ENCODE measurements around the gene CACNA1I.

CACNA1I gene

DNA sequence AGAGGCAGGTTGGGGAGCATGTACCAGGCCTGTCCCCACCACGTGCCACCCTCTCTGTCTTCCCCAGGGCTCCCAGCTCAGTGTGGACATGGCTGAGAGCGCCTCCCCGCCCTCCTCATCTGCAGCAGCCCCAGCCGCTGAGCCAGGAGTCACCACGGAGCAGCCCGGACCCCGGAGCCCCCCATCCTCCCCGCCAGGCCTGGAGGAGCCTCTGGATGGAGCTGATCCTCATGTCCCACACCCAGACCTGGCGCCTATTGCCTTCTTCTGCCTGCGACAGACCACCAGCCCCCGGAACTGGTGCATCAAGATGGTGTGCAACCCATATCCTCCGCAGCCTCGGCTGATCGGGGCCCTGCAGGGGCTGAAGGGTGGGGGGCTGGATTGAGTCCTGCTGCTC, at the start of gene CACNA1I:
Gene CACNA1I (plus strand): TSS at position 89 of the 400 bp plus-strand sequence. CDS start 0 bp downstream, at position 89.
- TF ChIP-seq, protein P1, sequence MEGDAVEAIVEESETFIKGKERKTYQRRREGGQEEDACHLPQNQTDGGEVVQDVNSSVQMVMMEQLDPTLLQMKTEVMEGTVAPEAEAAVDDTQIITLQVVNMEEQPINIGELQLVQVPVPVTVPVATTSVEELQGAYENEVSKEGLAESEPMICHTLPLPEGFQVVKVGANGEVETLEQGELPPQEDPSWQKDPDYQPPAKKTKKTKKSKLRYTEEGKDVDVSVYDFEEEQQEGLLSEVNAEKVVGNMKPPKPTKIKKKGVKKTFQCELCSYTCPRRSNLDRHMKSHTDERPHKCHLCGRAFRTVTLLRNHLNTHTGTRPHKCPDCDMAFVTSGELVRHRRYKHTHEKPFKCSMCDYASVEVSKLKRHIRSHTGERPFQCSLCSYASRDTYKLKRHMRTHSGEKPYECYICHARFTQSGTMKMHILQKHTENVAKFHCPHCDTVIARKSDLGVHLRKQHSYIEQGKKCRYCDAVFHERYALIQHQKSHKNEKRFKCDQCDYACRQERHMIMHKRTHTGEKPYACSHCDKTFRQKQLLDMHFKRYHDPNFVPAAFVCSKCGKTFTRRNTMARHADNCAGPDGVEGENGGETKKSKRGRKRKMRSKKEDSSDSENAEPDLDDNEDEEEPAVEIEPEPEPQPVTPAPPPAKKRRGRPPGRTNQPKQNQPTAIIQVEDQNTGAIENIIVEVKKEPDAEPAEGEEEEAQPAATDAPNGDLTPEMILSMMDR (conservative IDR thresholded peaks at IDR 0.05): no peak
- no peak for TF ChIP-seq ZFX (IDR thresholded peaks at IDR 0.05)
- H3K27ac ChIP-seq: no peak within 1 kb of the TSS

DNA sequence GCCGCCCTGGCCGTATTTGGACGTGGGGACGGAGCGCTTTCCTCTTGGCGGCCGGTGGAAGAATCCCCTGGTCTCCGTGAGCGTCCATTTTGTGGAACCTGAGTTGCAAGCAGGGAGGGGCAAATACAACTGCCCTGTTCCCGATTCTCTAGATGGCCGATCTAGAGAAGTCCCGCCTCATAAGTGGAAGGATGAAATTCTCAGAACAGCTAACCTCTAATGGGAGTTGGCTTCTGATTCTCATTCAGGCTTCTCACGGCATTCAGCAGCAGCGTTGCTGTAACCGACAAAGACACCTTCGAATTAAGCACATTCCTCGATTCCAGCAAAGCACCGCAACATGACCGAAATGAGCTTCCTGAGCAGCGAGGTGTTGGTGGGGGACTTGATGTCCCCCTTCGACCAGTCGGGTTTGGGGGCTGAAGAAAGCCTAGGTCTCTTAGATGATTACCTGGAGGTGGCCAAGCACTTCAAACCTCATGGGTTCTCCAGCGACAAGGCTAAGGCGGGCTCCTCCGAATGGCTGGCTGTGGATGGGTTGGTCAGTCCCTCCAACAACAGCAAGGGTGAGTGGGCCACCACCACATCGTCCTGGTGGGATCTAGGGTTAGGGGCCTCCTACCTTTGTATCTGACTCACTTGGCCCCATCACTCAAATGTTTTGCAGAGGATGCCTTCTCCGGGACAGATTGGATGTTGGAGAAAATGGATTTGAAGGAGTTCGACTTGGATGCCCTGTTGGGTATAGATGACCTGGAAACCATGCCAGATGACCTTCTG, 49.3 kb upstream of the CACNA1I start:
- H3K27ac ChIP-seq: peak overlapping the region; percentile 100

DNA sequence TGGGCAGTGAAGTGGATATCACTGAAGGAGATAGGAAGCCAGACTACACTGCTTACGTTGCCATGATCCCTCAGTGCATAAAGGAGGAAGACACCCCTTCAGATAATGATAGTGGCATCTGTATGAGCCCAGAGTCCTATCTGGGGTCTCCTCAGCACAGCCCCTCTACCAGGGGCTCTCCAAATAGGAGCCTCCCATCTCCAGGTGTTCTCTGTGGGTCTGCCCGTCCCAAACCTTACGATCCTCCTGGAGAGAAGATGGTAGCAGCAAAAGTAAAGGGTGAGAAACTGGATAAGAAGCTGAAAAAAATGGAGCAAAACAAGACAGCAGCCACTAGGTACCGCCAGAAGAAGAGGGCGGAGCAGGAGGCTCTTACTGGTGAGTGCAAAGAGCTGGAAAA, 48.5 kb upstream of the CACNA1I start:
- H3K27ac ChIP-seq: peak overlapping the region; percentile 100

DNA sequence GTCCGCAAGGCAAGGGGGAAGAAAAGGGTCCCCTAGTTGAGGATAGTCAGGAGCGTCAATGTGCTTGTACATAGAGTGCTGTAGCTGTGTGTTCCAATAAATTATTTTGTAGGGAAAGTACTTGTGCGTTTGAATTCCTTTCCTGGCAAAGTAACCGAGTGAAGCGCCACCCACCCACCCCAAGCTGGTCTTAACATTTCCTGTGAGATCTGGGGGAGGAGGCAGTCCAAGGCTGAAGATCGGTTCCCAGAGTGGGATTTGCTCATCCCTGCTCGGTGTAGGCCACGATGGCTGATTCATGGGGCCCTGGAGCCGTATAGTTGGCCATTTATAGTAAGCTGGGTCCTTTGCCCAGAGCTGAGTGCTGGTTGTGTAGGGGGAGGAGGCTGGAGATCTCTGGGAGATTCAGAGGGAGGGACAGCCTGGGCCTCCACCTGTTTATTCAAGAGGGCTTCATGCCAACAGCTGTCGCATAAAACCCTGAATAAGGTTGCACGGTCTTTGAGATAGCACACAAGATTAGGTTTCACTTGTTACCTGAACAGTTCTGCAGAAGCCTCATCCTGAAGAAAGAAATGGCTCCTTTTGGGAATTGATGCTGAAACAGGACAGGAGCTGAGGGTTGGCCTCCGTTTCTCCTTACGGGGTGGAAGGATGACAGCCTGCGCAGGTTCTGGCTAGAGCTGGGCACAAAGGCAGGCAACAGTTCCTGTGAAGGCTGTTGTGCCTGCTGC, 47.8 kb upstream of the CACNA1I start:
- peak overlapping the region; percentile 100 for H3K27ac ChIP-seq
- TF ChIP-seq ZFX (IDR thresholded peaks at IDR 0.05): no peak
- TF ChIP-seq, protein P1 (conservative IDR thresholded peaks at IDR 0.05): no peak

DNA sequence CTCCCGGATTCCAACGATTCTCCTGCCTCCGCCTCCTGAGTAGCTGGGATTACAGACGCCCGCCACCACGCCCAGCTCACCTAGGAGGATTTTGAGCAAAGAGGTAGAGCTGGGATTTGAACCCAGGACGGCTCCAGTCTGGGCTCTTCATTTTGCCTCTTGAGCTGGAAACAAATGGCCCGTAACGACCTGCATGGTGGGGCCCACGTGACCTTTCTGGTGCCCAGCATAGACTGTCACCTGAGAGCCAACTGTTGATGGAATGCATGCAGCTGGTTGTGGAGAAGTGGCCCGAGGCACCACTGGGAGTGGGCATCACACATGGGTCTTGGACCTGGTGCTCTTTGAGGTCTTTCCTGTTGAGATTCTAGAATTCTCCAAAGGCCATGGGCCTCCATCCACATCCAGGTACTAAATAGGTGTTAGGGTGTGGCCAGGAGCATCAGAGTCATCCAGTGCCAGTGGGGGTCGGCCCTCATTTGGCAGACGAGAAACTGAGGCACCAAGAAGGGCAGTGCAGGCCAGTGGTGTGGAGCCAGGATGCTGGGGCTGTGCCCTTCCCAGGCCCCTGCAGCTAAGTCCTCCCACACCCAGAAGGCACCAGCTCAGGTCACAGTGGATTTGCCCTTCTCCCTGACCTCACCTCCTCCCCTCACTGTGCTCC, 46.3 kb upstream of the CACNA1I start:
- H3K27ac ChIP-seq: no peak overlapping the region
- TF ChIP-seq, protein P1 (conservative IDR thresholded peaks at IDR 0.05): no peak
- no peak for TF ChIP-seq ZFX (IDR thresholded peaks at IDR 0.05)

DNA sequence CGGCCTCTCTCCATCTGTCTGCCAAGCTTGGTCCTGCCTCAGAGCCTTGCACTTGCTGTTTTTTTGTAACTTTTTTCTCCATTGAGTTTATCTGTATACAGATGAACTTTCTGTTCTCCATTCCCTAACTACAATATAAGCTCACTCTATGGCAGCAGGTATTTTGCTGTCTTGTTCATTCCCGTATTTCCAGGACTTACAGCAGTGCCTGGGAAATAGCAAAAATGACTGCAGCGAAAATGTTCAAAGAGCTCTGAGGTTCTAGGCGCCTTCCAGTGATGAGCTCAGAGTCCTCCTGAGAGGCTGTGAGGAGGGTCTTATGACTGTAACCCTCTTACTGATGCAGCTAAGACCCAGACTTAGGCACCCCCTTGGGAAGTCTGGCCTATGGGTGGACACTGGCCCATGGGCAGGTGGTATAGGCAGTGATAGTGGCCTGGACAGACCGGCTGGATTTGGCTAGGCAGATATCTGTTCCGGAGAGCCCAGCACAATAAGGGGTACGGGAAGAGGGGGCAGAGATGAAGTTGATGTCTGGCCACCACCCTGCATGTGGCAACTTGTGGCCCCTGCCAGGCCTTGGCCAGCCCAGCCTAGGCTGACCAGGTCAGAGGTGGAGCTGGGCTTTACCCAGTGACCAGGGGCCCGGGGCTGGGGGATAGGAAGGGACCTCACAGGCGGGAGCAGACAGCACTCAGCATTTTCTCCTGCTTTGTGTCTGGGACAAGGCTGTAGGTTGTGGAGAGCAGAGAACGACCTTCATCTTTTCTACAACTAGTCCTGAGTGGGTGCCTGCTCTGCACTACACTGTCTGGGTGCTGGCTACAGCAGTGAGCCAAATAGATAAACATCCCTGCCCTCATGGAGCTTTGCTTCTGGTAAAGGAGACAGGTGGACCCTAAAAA, 45.5 kb upstream of the CACNA1I start:
- H3K27ac ChIP-seq: peak overlapping the region; percentile 1; the same call in 1 of the 2 replicates
- TF ChIP-seq, protein P1 (conservative IDR thresholded peaks at IDR 0.05): no peak
- TF ChIP-seq ZFX (IDR thresholded peaks at IDR 0.05): no peak

DNA sequence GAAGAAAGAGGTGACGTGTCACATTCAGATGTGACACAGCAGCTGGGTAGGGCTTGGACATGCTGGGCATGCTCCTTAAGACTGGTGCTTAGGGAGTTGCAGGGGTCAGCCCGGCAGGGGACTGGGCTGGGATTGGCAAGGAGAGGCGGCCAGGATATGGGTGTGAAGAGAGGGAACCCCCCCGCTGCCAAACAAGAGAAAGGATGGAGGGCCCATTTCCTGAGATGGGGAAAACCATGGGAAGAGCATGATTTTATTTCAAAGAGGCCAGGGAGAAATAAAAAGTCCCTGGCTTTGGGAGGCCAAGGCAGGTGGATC, 44.9 kb upstream of the CACNA1I start:
- TF ChIP-seq ZFX (IDR thresholded peaks at IDR 0.05): no peak
- TF ChIP-seq, protein P1 (conservative IDR thresholded peaks at IDR 0.05): no peak
- H3K27ac ChIP-seq: peak overlapping the region; percentile 1; the same call in 1 of the 2 replicates
